Stimulated activated naive CD8-positive, alpha-beta T cell treated with anti-CD3 and anti-CD28 coated beads, Interleukin-15, Interleukin-2, amounts not matched to agents 100 U/mL and 50 U/mL, for 24 hours (primary cell): ENCODE data around the gene PLEKHM1.
"Not testable (repeated sequence)": the region's sequence is repeated elsewhere in the genome, so short reads cannot be mapped to it uniquely, and the experiment has no call there.

ENCODE experiments used
- ATAC-seq: fragments of 150-1000 bp; cut with Tn5 transposase; one replicate; pipeline ENCODE4 v1.10.0; 2021
- DNase-seq: peaks from one replicate; pipeline ENCODE4 v3.0.0; 2021

The PLEKHM1 gene

DNA sequence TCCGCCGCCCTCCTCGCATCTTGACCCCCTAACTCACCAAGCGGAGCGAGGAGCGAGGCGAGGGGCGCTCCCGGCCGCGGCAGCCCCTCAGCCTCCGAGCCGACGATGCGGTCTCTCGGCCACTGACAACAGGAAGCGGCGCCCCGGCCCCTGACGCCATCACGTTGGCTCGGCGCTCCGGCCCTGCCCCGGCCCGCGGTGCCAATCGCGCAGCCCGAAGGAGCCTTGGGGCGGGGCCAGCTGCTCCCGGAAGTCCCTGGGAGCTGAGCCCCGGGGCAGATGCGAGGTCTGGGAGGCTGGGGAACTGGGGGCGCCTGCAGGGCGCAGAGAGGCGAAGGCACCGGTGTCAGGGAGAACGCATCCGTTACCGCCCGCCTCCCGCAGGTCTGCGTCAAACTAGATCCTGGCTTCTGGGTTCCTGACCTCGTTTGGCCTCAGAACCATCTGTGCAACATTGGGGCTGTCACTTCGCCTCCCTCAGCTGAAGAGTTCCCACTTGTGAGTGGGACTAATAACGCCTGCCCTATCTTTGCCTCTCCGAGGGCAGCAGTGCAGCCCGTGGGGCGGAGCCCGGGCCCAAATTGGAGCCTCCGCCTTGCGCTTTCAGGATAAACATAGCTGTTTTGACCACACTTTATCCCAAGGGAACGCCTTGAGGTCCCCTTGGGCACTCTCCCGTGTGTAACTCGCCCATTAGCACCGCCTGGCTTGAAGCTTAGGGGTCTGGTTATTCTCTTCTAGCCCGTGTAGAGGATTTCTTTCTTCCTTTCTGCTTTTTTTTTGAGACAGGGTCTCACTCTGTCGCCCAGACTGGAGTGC is at the start of gene PLEKHM1:
Gene PLEKHM1 (minus strand): TSS at position 107 of the 819 bp plus-strand sequence. CDS start 8,237 bp downstream, outside the sequence.
- peak; percentile 89 for DNase-seq
- ATAC-seq, result peak; percentile 100

DNA sequence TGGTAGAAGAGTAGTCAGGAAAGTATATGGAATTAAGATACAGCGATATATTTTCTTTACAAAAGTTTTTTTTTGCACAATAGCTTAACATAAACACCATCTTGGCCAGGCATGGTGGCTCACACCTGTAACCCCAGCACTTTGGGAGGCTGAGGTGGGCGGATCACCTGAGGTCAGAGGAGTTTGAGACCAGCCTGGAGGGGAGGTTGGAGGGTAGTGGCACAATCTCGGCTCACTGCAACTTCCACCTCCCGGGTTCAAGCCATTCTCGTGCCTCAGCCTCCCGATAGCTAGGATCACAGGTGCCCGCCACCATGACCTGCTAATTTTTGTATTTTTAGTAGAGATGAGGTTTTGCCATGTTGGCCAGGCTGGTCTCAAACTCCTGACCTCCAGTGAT is 47.6 kb upstream of the PLEKHM1 start:
- not testable (repeated sequence) for ATAC-seq, DNase-seq

DNA sequence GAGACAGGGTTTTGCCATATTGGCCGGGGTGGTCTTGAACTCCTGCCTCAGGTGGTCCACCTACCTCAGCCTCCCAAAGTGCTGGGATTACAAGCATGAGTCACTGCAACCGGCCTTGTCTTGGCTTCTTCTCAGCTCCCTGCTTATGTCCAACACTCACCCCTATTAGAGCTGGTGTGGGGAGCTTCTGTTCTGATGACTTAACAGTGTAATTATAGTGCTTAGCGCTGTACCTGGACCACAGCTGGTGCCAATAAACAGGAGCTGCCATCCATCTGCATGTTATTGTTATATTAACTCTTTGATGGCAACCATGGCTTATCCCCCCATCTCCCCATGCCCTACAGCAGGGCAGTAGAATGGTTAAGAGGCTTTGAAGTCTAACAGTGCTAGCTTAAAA is 15.6 kb upstream of the PLEKHM1 start:
- not testable (repeated sequence) for ATAC-seq, DNase-seq

DNA sequence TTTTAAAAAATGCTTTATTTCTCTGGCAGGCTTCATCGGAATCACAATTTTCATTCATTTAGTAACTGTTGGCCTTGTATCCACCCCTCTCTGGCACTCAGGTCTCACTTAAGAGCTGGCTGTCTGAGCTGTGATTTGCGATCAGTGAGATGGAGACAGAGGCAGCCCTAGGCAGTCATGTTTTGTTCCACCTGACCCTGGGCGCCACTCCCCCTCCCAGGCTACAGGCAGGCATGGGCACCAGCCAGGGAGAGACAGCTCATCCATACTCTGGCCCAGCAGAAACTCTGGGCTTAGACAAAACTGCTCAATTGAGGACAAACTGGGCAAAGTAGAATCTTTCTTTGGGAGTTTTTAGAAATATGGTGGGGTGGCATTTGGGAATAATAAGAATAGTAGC is 14.7 kb upstream of the PLEKHM1 start:
- not testable (repeated sequence) for ATAC-seq, DNase-seq

DNA sequence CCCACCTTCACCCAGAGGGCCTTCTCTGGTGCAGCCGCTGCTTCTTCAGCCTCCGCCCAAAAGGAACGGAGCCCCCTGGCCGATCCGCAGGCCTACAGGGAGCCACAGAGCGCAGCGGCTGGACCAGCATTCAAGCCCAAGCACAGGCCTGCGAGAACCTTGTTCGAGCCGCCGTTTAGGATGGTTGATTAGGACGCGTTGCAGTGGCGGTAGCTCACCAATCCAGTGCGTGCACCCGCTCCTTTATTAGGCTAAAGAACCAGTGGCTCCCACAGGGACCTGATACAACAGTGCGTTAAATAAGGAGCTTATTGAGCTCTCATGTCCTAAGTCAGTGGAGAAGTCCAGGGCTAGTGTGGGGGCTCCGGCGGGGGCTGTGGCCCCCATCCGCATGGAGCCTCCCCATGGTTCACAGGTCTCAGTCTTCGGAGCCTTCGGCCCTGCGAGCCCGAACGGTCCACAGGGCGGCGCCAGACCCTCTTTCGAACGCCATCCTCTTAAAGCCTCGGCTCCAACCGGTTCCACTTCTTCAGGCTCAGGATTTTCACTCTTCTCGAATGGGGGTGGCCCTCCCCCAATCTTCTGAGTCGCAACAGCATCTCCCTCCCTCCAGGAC is 10.7 kb upstream of the PLEKHM1 start:
- peak; percentile 49 for ATAC-seq
- peak; percentile 13 for DNase-seq

DNA sequence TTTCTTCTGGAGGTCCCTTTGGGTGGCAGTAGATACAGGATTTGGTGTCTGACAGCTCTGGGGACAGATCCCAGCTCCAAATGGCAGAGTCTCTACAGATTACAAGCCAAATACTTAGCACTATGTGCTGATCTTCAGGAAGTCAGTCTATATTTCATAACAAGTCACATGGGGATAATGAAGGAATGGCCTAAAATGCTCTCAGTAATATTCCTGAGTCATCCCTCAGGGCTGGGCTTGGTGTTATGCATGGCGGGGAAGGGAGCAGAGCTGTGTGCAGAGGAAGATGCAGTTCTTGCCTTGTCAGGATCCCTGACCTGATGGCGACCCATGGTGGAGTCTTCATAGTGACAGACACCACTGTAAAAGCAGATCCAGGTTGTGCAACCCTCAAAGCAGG is 10.0 kb upstream of the PLEKHM1 start:
- ATAC-seq, DNase-seq: not testable (repeated sequence)

DNA sequence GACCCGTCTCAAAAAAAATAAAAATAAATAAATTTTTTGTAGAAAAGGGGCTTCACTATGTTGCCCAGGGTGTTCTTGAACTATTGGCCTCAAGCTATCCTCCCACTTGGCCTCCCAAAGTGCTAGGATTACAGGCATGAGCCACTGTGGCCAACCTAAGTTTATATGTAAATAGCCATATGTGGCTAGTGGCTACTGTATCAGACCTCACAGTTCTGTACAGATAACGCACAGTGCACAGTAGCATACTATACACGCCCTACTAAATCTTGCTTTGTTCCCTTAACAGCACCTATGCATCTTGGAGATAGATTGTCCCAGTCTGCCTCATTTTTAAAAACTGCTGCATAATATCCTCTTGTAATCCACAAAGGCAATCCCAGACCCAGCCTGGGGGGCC is 8.7 kb upstream of the PLEKHM1 start:
- ATAC-seq, DNase-seq: not testable (repeated sequence)

DNA sequence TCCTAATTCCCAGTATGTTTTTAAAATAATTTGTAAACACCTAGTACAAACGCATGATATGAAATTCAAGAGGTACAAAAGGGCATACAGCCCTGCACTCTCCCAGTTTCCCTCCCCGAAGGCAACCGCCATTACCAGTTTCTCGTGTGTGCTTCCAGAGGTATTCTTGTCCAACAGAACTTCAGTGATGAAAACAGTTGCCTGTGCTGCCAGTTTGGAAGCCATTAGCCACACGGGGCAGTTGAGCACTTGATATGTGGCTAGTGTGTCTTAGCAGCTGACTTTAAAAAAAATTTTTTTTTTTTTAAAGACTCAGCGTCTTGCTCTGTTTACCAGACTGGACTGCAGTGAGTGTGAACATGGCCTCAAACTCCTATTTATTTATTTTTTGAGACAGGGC is 7.9 kb upstream of the PLEKHM1 start:
- not testable (repeated sequence) for ATAC-seq

DNA sequence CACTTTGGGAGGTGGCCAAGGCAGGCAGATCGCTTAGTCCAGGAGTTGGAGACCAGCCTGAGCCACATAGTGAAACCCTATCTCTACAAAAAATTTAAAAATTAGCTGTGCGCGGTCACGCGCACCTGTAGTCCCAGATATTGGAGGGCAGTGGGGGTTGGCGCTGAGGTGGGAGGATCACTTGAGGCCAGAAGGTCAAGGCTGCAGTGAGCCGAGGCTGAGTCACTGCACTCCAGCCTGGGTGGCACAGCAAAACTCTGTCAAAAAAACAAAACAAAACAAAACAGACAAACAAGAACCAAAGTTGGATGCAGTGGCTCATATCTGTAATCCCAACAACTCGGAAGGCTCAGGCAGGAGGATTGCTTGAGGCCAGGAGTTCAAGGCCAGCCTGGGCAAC is 6.9 kb upstream of the PLEKHM1 start:
- ATAC-seq, DNase-seq: not testable (repeated sequence)

More for the DNA sequence above, 7.9 kb upstream of the PLEKHM1 start:
- not testable (repeated sequence) for DNase-seq

DNA sequence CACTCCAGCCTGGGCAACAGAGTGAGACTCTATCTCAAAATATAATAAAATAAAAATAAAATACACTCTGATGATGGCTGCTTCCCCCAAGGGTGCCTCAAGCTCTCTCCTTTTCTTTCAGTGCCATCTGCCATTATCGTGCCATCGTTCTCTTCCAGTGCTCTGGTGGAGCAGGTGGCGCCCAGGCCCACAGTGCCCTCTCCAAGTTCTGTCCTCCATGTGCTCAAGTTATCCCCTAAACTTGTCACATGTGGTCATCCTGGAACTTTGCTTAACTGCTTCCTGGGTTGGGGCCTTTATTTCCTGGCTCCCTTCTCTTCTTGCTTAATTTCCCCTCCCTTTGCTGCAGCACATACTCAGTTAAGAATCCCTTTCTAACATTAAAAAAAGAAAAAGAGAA is 6.0 kb upstream of the PLEKHM1 start:
- not testable (repeated sequence) for DNase-seq, ATAC-seq

DNA sequence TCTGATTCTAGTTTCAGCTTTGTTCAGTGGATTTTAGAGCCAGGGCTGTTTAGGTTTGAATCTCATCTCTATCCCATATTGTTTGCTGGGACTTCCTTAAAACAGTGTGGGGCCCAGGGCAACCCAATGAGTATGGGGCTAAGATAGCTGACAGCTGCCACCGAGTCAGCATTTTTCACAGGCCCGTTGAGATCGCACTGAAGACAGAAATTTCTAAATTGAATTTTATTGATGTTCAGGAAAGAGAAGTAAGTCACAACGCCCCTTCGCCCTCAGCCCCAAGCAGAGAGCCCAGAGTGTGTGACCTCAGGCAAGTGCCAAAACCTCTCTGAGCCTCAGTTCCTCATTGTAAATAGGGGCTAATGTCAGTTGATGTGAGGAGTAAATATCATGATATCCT is 4.0 kb upstream of the PLEKHM1 start:
- DNase-seq, ATAC-seq: not testable (repeated sequence)

DNA sequence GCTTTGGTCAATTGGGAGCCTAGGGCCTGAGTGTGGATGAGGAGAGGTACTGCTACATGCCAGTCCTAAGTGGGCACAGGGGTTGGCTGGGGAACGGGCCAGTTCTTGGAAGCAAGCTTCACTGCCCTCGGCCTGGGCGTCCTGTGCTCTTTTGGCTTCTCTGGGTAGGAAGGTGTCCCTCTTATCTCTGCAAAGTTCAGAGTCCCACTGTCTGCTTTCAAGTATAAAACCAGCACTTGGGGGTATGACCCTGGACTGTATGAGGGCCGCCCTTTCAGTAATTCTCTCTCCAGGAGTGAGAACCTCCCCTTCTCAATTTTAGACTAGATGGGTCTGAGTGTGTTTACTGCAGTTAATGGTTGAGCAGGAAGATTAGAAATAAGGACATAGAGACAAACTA is 1.6 kb upstream of the PLEKHM1 start:
- not testable (repeated sequence) for ATAC-seq, DNase-seq

DNA sequence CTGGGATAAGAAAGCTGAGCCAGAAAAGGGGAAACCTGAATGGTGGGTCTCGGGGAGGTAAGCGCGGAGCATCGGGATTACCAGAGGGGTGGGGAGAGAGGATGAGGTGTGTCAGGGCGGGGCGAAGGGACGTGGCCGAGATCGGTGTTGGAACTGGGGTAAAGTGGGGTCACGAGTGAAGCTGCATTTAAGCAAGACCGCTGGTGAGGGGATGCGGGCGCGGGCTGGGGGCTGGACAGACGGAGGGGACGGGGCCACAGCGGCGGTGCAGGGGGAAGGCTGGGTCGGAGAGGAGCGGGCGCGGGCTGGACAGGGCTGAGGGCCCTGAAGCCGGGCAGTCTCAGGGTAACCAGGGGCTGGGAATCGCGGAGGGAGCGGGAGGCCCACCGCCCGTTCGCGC is 323 bp downstream of the PLEKHM1 start:
- DNase-seq (peak; percentile 21), ATAC-seq (peak; percentile 22)

DNA sequence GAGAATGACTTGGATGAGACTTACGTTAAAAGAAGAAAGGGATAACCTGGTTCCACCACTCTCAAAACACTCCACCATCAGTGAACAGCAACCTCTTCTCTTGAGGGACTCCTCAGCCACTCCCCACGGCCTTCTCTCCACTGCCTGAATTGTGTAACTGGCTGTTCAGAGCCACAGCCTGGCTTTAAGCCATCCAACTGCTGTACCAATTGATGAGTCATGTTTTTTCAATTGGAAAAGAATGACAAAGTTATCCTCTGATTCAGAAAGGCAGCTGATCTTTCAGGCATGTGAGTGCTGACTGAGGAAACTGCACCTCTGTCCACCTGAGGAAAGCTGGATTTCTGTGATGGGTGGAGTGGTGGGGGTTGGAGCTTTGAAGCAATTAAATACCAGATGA is 2.8 kb downstream of the PLEKHM1 start:
- ATAC-seq, DNase-seq: not testable (repeated sequence)

DNA sequence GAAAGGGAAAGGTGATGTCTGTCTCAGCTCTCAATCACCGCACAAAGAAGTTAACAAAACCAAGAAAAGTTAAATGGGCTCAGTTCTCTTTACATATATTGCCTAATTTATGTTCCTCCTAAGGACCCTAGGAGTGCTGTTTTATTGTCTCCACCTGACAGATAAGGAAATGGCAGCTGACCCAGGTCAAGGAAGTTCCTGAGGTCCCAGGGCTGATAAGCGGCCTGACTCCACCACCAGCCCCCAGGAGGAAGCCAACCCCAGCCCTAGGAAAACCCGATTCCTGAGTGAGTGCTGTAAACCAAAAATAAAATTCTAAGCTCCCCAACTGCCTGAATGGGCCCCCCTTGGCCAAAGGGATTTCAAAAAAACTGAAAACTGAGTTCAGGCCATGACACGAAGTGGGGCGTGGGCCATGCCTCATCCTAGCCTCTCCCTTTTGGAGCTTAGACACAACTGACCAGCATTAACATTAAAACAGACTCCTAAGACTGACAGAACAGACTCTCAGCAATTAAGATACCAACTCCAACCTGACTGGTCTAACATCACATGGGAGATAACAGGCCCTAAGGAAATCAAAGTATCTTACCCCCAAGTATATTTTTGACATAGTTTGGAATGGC is 6.8 kb downstream of the PLEKHM1 start:
- not testable (repeated sequence) for DNase-seq, ATAC-seq

DNA sequence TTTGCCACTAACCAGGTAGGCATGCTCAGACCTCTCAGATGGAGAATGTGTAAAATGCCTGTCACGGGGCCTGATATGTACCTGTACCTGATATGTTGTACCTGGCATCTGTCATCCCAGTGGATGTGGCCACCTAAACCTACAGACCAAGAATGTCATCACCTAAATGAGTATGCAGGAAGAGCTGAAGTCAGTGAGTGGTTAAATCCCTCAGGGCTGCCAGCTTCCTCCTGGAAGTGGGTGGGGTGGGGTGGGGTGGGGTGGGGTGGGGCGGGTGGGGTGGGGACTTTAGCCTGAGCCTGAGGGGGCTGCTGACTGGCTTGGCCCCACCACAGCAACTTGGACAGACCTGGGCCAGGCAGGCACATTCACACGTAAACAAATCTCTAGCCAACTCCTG is 7.3 kb downstream of the PLEKHM1 start:
- DNase-seq, ATAC-seq: not testable (repeated sequence)

DNA sequence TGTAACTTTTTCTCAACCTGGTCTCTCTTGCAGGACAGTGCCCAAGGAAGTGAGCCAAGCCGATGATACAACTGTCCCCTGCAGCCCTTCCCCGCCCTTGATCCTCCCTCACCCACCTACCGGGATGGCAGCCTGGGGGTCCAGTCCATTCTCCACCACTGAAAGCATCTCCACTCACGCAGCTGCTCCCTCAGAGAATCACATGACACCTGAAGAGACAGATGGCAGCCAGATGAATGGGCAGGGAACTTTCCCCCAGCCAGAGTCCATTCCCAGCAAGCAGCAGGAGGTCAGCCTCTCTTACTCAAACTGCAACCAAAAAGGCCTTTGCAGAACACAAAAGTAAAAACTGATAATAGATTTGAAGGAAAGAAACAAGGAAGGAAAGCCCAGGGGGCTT is 8.2 kb downstream of the PLEKHM1 start:
- DNase-seq, result not testable (repeated sequence)

DNA sequence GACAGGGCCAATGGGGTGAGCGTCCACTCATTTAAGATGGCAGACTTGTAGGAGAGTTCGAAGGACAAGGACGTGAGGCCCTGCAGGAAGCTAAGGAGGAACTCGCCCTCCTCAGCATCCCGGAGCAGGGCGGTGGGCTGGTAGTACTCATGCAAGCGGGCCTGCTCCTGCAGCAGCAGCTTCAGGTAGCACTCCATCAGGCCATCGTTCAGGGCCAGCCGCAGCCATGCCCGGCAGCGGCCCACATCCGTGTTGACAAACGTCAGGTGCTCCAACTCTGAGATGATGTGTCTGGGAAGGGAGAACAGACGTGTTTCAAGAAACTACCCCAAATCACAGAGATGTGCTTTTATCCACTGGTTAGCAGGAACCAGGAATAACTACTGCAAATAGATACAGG is 15.1 kb downstream of the PLEKHM1 start:
- ATAC-seq, DNase-seq: not testable (repeated sequence)

More for the DNA sequence above, 8.2 kb downstream of the PLEKHM1 start:
- ATAC-seq, result not testable (repeated sequence)

DNA sequence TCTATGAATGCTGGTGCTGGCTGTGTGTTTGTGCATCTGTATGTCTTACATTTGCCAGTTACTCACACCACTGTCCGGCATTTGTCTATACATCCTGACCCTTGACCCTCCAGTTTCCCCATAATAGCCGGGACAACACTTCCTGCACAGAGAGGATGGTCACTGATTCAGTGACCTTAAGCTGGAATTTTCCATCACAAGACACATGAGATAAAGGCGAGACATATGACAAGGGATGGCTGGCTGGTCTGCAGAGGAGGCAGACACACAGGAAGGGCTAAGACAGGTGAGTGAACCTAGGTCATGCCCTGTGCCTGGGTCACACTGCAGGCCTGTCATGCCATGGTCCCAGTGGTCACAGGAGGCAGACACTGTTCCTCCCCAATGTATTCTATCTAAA is 18.3 kb downstream of the PLEKHM1 start:
- ATAC-seq, DNase-seq: not testable (repeated sequence)

DNA sequence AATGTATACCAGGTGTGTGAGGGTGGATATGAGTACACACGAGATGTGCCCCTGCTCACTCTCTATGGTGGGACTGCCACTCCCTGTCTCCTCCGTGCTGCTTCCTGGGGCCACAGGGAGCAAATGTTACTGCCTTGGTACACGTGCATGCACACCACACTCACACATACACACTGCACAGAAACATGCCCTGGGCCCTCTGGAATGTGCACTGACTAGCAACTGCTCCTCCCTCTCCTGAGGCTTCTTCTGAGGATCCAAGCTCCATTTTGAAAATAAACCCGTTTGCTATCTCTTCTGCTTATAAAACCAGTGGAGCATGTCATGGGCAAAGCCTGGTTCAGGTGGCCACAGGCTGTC is 21.3 kb downstream of the PLEKHM1 start:
- DNase-seq, ATAC-seq: not testable (repeated sequence)

DNA sequence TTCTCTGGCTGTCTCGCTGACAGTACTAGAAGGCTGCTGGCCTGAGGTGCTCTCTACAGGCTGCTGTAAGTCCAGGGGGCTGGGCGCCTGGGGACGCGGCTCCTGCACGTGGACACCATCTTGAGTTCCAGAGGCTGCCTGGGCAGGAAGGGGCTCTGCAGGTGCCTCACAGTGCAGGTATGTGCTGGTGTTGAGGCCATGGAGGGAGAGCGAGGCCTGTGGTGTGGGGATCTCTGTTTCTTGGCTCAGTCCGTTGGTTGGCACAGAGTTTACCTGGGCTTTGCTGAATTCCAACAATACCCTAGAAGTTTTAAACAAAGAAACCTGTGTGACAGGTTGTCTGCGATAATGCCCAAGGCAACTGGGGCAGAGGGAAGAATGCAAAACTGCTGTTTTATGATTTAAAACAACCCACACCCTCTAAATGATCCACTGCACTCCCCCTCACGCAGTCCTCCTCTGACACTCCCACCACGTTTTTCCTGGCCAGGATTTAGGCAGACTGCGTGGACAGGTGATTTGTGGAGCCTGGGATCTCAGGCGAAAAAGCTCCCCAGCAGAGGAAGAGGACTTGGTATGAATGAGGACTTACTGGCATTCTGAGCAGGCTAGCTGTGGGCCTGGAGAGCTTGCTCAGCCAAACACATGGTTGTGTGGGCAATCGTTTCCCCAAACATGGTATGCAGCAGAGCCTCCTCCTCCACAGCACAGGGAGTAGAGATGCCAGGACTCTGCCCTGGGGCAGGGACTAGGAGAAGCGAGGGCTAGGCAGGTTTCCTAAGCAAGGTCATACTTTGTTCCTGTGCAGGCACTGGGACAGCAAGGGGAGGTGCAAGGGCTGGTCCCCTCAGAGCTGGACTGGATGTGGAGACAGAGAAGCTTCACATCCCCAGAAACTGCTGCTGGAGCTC is 22.0 kb downstream of the PLEKHM1 start:
- DNase-seq, result not testable (repeated sequence)
- ATAC-seq, result peak; percentile 28
